Thyroid gland (tissue), 4 donors: ENCODE data around the gene RASSF1. TPM values are rescaled to one million over a fixed set of nuclear protein-coding genes. Genes with fewer than 3 reads are reported as not detected.

Source experiments
- DNase-seq, 2 donors: peaks; one replicate each; pipeline ENCODE4 v3.0.0-alpha.2; 2019
- H3K27ac ChIP-seq, 3 donors: fragments of 200-600 bp; sonication (generic); 1 replicate in 2 of 3; 2 replicates in 1 of 3; pipeline ENCODE4 v1.5.1; 2016 to 2019; ENCODE audit warnings: mild to moderate bottlenecking in 1 of 3, moderate library complexity in 1 of 3
- H3K27me3 ChIP-seq: fragments of 200-600 bp; sonication (generic); one replicate; pipeline ENCODE4 v1.5.1; 2019
- H3K36me3 ChIP-seq, 2 donors: fragments of 200-600 bp; sonication (generic); one replicate each; pipeline ENCODE4 v1.5.1; 2016 to 2019
- H3K4me1 ChIP-seq, 2 donors: fragments of 200-600 bp; sonication (generic); one replicate each; pipeline ENCODE4 v1.5.1; 2017 to 2019
- H3K4me3 ChIP-seq, 3 donors: fragments of 200-600 bp; sonication (generic); replicated peaks in 1 of 3; 1 replicate in 2 of 3; 2 replicates in 1 of 3; pipeline ENCODE4 v1.5.1; 2016; ENCODE audit warnings: mild to moderate bottlenecking in 1 of 3
- H3K9me3 ChIP-seq: fragments of 200-600 bp; sonication (generic); one replicate; pipeline ENCODE4 v1.5.1; 2017
- POLR2A ChIP-seq, 2 donors: fragments of 450-650 bp; IDR thresholded peaks; one replicate each; pipeline ENCODE4 v1.6.1; 2017; ENCODE audit warnings: antibody characterized with exemption in 2 of 2, mild to moderate bottlenecking in 2 of 2, moderate library complexity in 1 of 2
- WGBS, 2 donors: methylation state at CpG; one replicate each; pipeline ENCODE4 v1.1.5; 2017; 5-methylcytosine and 5-hydroxymethylcytosine counted together
- intact Hi-C: fragments of 100-400 bp; cut with DNase I; formaldehyde crosslinking; loops from one replicate; pipeline ENCODE4 v1.15.1; 2023
- total RNA-seq, 4 donors: library from RNA; depleted of rRNA; stranded (reverse); fragments of >200 nt; gene quantifications; one replicate each; pipeline ENCODE4 v1.2.3, GENCODE V29; 2016
- TF ChIP-seq, protein P1 (sequence below), 6 experiments: fragments of 200-600 bp in 3 of 6; fragments of 450-650 bp in 3 of 6; sonication (generic) in 3 of 6; IDR thresholded peaks; one replicate each; pipeline ENCODE4 v1.5.1; 2016 to 2019; ENCODE audit warnings: antibody characterized with exemption in 6 of 6, mild to moderate bottlenecking in 2 of 6, inconsistent platforms in 1 of 6, moderate library complexity in 1 of 6

RASSF1 gene
- total RNA-seq, 4 donors from 2014 or later: 18.9 to 42.6 (median 24.8) TPM

DNA sequence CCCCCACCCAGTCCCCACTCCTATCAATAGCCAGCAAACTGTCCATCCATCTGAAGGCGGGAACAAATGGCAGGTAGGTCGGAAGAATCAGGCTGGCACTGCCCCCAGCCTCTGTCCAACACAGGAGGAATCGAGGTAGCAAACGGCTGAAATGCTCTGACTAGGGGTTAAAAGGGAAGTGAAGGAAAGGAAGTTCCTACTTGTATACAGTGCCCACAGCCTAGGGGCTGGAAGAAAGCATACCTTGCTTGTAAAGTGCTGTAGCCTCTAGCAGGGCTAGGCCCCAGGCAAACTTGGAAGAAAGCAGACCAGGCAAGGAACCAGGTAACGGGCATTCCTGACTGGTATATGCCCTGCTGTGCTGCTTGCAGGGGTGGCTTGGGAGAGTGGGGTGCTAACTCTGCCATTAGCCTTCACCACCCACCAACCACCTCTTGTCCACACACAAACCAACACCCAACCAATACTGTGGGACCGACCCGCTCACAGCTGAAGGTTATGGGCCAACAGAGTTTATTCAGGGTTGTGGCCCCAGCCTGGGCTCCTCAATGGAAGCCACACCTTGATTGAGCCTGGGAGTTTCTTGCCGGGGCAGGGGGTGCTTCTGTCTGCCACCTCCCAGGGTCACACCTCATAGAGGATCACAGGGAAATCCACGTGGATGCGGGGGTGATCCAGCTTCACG lies 15.0 kb downstream of the RASSF1 start:
- peak overlapping the region in 1 of 3 donors; percentile 98 for H3K27ac ChIP-seq

GRCh38 chr3:50325113-50325480 lies 15.5 kb downstream of the RASSF1 start:
- Histone ChIP-seq H3K36me3 (peaks cover 10% of the 10 kb centered on the region in 2 donors), H3K9me3 (no peaks in the 10 kb centered on the region), H3K4me3 (no peak overlapping the region), H3K27ac (peak overlapping the region in 2 of 3 donors; percentile 32 to 98), H3K27me3 (no peaks in the 10 kb centered on the region), H3K4me1 (peaks cover 25 to 38% of the 10 kb centered on the region in 2 donors)
- TF ChIP-seq, protein P1, sequence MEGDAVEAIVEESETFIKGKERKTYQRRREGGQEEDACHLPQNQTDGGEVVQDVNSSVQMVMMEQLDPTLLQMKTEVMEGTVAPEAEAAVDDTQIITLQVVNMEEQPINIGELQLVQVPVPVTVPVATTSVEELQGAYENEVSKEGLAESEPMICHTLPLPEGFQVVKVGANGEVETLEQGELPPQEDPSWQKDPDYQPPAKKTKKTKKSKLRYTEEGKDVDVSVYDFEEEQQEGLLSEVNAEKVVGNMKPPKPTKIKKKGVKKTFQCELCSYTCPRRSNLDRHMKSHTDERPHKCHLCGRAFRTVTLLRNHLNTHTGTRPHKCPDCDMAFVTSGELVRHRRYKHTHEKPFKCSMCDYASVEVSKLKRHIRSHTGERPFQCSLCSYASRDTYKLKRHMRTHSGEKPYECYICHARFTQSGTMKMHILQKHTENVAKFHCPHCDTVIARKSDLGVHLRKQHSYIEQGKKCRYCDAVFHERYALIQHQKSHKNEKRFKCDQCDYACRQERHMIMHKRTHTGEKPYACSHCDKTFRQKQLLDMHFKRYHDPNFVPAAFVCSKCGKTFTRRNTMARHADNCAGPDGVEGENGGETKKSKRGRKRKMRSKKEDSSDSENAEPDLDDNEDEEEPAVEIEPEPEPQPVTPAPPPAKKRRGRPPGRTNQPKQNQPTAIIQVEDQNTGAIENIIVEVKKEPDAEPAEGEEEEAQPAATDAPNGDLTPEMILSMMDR (IDR thresholded peaks at IDR 0.05): no peak
- TF ChIP-seq POLR2A (IDR thresholded peaks at IDR 0.05): no peak
- intact Hi-C loops: loop anchor here (5.0 kb wide), 1 partner anchor 33 kb away; the partner anchor contains the start of gene IFRD2
- no peak for DNase-seq
- WGBS, 2 donors: 81 to 86% methylated on average over 2 of the region's 2 CpGs

More for the DNA sequence above, 15.0 kb downstream of the RASSF1 start:
- TF ChIP-seq, protein P1 (IDR thresholded peaks at IDR 0.05): no peak
- no peak for TF ChIP-seq POLR2A (IDR thresholded peaks at IDR 0.05)
- WGBS, 2 donors: 81 to 87% methylated on average over 10 to 11 of the region's 11 CpGs
- no peaks in the 10 kb centered on the region for H3K9me3 ChIP-seq
- H3K4me1 ChIP-seq: peaks cover 20 to 33% of the 10 kb centered on the region in 2 donors
- intact Hi-C loops: loop anchor here (5.0 kb wide), 1 partner anchor 33 kb away; the partner anchor contains the start of gene IFRD2
- no peaks in the 10 kb centered on the region for H3K27me3 ChIP-seq
- no peak overlapping the region for H3K4me3 ChIP-seq
- no peak for DNase-seq
- H3K36me3 ChIP-seq: peaks cover 15 to 16% of the 10 kb centered on the region in 2 donors

DNA sequence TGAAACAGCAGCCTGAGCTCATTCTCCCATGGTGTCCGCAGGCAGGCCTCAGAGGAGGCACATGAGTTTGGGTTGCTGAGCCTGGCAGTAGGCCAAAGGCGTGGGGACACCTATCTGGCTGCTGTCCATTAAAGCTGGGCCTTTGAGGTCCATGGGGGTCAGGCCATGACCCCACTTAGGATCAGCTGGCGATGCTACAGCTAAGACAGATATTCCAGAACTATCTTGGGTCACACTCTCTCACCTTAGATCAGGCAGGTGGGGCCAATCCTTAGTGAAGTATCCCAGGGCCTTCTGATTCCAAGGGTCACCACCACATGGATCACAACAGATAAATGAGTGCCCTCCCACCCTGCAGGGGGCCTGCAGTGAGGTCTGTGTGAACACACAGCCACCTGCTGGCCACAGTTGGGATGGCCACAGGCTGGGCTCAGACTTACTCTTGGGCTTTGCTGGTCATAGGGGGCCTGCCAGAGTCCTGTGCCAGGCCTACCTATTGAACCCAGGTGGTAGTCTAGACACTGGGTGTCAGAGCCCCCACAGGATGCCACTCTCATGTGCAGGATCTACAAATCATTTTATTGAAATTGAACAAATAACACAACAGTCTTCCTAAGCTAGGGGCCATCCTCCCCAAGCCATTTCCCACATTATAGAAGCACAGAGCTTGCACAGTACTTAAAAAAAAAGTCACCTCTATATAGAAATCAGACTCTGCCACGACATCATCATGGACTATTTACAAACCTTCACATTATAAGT lies 16.1 kb downstream of the RASSF1 start:
- Histone ChIP-seq H3K27me3 (no peaks in the 10 kb centered on the region), H3K9me3 (no peaks in the 10 kb centered on the region), H3K4me3 (no peak overlapping the region), H3K4me1 (peaks cover 30 to 44% of the 10 kb centered on the region in 2 donors), H3K27ac (peak overlapping the region; percentile 22 to 98 (median 32)), H3K36me3 (peaks cover 4 to 5% of the 10 kb centered on the region in 2 donors)
- intact Hi-C loops: loop anchor here (5.0 kb wide), 1 partner anchor 32 kb away; the partner anchor contains the start of gene IFRD2
- TF ChIP-seq, protein P1 (IDR thresholded peaks at IDR 0.05): peak; percentile 52 to 87 (median 83)
- TF ChIP-seq POLR2A (IDR thresholded peaks at IDR 0.05): no peak
- 50 to 51% methylated on average over 2 to 4 of the region's 4 CpGs for WGBS, 2 donors
- peak; percentile 68 to 70 for DNase-seq

GRCh38 chr3:50323614-50324199 lies 16.9 kb downstream of the RASSF1 start:
- intact Hi-C loops: no loop called here
- H3K36me3 ChIP-seq: peaks cover 4 to 5% of the 10 kb centered on the region in 2 donors
- H3K4me3 ChIP-seq: no peak overlapping the region
- H3K27ac ChIP-seq: peak overlapping the region; percentile 22 to 98 (median 96)
- H3K4me1 ChIP-seq: peaks cover 31 to 51% of the 10 kb centered on the region in 2 donors
- H3K9me3 ChIP-seq: no peaks in the 10 kb centered on the region
- DNase-seq: no peak
- H3K27me3 ChIP-seq: no peaks in the 10 kb centered on the region
- TF ChIP-seq POLR2A (IDR thresholded peaks at IDR 0.05): no peak
- TF ChIP-seq, protein P1 (IDR thresholded peaks at IDR 0.05): no peak
- WGBS, 2 donors: 79 to 81% methylated on average over 4 to 5 of the region's 5 CpGs
